Testis (tissue), 2 donors: ENCODE data around the gene APCDD1L.

ENCODE experiments used
- POLR2A ChIP-seq: fragments of 450-650 bp; IDR thresholded peaks from one replicate; pipeline ENCODE4 v1.6.1; 2017; ENCODE audit warnings: antibody characterized with exemption, mild to moderate bottlenecking, moderate library complexity
- TF ChIP-seq, protein P1 (sequence below), 3 experiments: fragments of 450-650 bp in 2 of 3; fragments of 200-600 bp in 1 of 3; sonication (generic) in 1 of 3; IDR thresholded peaks; one replicate each; pipeline ENCODE4 v1.5.1; 2016 to 2019; ENCODE audit warnings: antibody characterized with exemption in 3 of 3, mild to moderate bottlenecking in 2 of 3, moderate library complexity in 1 of 3

DNA sequence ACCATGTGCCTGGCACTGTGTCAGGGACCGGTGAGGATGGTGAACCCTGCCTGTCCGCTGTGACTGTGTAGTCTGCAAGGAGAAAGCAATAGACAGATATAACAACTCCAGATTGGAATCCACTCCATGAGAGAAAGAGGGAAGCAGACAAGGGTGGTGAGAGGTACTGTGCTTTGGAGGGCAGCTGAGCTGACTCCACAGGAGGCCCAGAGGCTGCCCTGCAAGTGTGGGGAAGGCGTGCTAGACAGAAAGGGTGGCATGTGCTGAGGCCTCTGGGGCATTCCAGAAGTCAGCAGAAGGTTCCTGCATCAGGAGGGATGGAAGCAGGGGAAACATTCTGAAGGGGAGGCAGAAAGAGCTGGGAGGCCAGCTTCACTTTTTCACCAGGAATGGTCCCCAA, 39.3 kb upstream of the APCDD1L start:
- no peak for TF ChIP-seq POLR2A
- TF ChIP-seq, protein P1, sequence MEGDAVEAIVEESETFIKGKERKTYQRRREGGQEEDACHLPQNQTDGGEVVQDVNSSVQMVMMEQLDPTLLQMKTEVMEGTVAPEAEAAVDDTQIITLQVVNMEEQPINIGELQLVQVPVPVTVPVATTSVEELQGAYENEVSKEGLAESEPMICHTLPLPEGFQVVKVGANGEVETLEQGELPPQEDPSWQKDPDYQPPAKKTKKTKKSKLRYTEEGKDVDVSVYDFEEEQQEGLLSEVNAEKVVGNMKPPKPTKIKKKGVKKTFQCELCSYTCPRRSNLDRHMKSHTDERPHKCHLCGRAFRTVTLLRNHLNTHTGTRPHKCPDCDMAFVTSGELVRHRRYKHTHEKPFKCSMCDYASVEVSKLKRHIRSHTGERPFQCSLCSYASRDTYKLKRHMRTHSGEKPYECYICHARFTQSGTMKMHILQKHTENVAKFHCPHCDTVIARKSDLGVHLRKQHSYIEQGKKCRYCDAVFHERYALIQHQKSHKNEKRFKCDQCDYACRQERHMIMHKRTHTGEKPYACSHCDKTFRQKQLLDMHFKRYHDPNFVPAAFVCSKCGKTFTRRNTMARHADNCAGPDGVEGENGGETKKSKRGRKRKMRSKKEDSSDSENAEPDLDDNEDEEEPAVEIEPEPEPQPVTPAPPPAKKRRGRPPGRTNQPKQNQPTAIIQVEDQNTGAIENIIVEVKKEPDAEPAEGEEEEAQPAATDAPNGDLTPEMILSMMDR (IDR thresholded peaks at IDR 0.05) = no peak
